ENCODE data around the gene IMMP2L.
"Not testable (repeated sequence)": the region's sequence is repeated elsewhere in the genome, so short reads cannot be mapped to it uniquely, and the experiment has no call there.

IMMP2L gene

DNA sequence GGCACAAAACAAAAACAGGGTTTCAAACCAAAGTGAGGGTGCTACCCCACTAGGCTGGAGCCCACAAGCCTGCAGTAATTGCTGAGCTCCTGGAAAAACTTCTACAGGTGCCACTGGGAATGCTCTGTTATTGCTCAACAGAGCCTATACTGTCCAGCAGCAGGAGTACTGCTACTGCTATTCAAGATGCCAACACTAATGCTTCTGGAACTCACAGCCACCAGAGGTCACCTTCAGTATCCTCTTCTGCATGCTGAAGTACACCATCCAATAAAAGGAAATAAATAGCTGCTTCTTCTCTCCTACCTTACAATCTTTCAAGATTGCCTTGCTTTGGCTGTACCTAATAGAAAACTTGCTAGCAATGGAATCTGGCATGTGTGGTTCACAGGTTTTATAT lies 249.3 kb downstream of the IMMP2L start:
- no peak overlapping the region for H3K4me3 ChIP-seq (ENCODE audit: low read length)
- DNase-seq (ENCODE audit: low read depth, low spot score), result no peak

DNA sequence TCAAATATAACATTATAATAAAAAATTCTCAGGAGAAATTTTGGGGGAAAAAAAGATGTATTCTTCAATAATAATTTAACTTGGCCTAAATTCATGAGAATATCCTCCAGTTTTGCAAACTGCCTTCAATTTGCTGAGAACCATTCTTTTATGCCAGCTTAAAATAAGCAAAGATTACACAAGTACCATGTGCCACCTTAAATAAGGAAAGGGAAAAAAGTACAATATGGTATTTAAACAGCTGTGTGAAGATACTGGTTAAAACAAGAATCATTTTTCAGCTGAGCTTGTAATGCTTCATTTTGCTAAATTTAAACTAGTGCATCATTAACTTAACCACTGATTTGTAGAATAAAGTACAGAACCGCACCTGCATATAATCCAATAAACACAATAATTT lies 253.6 kb downstream of the IMMP2L start:
- H3K4me3 ChIP-seq (ENCODE audit: low read length), result no peak overlapping the region
- DNase-seq (ENCODE audit: low read depth, low spot score), result no peak

GRCh38 chr7:111301891-111302290 lies 260.4 kb downstream of the IMMP2L start:
- DNase-seq (ENCODE audit: low read depth, low spot score), result no peak
- no peak overlapping the region for H3K4me3 ChIP-seq (ENCODE audit: low read length)

DNA sequence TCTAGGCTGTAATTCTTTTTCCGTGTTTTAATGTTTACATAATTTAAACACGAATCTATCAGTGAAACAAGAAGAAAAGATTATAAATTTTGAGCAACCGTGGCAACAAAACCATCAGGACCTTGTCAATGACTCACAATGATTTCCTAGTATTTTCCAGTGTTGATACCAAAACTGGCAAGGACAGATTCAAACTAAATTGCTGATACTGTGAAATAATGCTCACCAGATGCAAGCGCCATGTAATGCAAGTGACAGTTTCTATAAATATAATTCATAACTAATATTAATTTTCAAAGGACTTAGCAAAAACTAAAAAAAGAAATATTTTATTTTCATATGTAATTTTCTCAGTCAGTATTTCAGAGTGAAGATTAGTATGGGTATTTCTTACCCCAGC lies 267.8 kb downstream of the IMMP2L start:
- DNase-seq (ENCODE audit: low read depth, low spot score), result no peak
- no peak overlapping the region for H3K4me3 ChIP-seq (ENCODE audit: low read length)

DNA sequence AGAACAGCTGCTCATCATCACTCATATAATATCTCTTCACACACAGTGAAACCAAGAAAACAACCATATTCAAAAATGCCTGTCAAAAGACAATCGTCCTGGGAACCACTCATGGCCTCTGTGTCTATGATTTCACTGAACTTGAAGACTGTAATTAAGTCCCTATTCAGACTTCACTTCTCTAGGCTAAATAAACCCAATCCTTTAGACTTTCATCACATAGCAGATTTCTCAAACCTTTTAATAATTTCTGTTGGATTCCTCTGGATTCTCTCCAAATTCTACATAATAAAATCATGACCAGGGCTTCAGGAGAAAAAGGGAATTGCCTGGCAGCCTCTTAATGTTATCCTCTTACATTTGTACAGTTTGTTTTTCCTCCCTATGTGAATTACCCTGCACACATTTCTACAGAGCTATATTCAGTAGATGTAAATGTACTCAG lies 270.2 kb downstream of the IMMP2L start:
- no peak overlapping the region for H3K4me3 ChIP-seq (ENCODE audit: low read length)
- no peak for DNase-seq (ENCODE audit: low read depth, low spot score)

DNA sequence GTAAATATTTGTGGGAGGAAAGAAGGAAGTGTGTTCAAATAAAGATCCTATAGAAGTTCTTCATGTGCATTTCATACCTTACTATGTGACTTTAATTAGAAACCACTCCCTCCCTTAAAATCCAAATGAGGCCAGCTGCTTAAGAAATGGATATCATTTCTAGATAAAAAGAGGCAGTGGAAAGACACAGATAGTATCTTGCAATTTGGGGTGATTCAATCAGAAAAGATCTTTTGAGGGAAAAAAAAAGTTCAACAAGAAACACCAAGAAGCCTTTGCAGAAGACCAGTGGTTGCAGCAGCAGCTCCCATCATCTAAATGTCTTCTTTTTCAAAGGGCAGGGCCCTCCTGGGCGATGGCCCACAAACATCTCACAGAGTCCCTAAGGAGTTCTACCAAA lies 271.3 kb downstream of the IMMP2L start:
- H3K4me3 ChIP-seq (ENCODE audit: low read length), result no peak overlapping the region
- DNase-seq (ENCODE audit: low read depth, low spot score), result no peak

DNA sequence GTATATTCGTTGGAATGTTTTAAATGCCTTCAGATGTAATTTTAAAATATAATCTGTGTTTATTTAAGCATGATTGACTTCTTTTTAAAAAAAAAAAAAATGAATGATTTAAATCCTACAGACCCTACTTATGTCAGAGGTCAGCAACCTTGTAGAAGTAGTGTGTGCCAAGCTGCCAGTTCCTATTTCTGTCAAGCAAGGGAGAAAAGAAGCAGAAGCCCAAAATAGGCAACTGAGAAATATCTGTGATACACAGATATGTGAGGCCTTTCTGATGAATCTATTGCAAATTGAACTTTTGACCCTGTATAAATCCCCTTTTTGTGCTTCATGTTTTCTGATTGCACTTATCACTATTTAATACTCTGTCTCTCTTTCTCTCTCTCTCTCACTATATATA lies 271.9 kb downstream of the IMMP2L start:
- no peak for DNase-seq (ENCODE audit: low read depth, low spot score)
- no peak overlapping the region for H3K4me3 ChIP-seq (ENCODE audit: low read length)

DNA sequence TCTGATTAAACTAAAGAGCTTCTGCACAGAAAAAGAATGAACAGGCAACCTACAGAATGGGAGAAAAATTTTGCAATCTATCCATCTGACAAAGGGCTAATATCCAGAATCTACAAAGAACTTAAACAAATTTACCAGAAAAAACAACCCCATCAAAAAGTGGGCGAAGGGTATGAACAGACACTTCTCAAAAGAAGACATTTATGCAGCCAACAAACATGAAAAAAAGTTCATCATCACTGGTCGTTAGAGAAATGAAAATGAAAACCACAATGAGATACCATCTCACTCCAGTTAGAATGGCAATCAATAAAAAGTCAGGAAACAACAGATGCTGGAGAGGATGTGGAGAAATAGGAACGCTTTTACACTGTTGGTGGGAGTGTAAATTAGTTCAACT lies 273.9 kb downstream of the IMMP2L start:
- H3K4me3 ChIP-seq (ENCODE audit: low read length); DNase-seq (ENCODE audit: low read depth, low spot score): not testable (repeated sequence)

- DNase-seq (ENCODE audit: low read depth, low spot score), result no peak
Measured at GRCh38 chr7:111282626-111283025, 279.7 kb downstream of the IMMP2L start.

DNA sequence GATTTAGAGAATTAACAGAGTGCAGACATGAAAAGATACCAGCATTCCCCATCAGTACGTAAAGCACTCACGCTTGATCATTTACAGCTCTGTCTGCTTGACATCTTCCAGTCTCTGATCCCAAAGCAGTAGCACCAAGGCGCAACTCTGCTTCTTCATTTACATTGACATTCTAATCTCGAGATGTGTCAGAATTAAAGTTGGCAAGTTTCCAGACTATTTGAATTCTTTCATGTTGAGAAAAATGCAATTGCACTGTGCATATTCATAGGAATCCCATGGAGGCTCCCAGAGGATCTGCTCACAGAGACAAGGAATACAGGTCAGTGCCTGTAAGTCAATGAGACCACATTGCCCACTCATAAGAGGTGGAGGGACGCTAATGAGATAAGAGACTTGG lies 287.4 kb downstream of the IMMP2L start:
- no peak overlapping the region for H3K4me3 ChIP-seq (ENCODE audit: low read length)
- no peak for DNase-seq (ENCODE audit: low read depth, low spot score)

More at GRCh38 chr7:111282626-111283025, 279.7 kb downstream of the IMMP2L start:
- no peak overlapping the region for H3K4me3 ChIP-seq (ENCODE audit: low read length)

GRCh38 chr7:111272092-111272491 lies 290.2 kb downstream of the IMMP2L start:
- no peak for DNase-seq (ENCODE audit: low read depth, low spot score)
- no peak overlapping the region for H3K4me3 ChIP-seq (ENCODE audit: low read length)

GRCh38 chr7:111270794-111271193 lies 291.5 kb downstream of the IMMP2L start:
- not testable (repeated sequence) for DNase-seq (ENCODE audit: low read depth, low spot score); H3K4me3 ChIP-seq (ENCODE audit: low read length)

DNA sequence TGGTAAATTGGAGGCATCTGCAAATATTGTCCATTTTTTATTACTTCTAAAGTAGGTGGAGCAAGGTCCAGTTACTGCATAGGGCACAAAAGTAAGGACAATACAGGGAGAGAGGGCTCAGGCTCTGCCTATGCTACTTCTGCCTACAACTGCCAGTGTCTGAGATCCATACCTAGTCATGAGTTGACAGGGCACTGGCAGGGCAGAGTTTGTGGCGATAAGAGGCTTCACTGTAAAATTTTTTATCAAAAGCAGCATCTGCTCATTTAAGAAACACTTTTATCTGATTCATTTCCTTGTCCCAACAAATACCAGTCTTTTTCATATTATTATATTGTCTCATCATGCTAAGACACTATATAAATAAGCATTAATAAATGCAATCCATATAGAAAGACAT lies 293.4 kb downstream of the IMMP2L start:
- DNase-seq (ENCODE audit: low read depth, low spot score), result no peak
- no peak overlapping the region for H3K4me3 ChIP-seq (ENCODE audit: low read length)

DNA sequence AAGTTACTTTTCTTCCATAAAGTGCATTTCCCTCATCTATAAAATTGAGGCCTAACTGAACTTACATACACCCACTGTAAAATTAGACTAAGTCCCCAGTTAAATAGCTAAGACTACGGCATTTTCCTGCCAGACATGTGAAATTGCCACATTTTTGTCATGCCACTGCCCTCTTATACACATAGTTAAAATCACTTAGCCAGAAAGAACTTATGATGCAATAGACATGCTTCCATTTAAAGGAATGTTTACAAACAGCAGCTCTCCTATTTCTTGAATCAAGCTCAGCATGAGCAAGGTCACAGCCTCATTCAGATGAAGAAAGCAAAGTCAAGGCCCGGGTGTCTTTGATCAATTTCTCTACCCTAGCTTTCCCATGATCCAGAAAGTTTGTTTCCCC lies 295.7 kb downstream of the IMMP2L start:
- H3K4me3 ChIP-seq (ENCODE audit: low read length), result no peak overlapping the region
- DNase-seq (ENCODE audit: low read depth, low spot score), result no peak

DNA sequence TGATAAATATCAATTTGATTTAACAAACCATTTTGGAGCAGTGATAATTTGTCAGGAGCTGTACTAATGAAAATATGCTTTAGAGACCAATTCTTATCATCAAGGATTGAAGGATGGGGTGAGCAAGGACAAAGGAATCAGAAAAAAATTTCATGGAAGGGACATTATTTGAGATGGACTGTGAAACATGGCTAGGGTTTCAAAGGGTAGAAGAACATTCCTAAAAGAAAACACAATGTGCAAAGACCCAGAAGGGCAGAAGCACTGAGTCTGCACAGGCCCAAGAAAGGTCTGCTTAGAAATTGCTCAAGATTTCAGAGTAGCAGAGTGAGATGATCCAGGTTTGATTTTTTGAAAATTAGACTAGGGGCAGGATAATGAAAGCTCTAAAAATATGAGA lies 296.9 kb downstream of the IMMP2L start:
- no peak overlapping the region for H3K4me3 ChIP-seq (ENCODE audit: low read length)
- DNase-seq (ENCODE audit: low read depth, low spot score), result no peak

GRCh38 chr7:111264981-111265380 lies 297.3 kb downstream of the IMMP2L start:
- DNase-seq (ENCODE audit: low read depth, low spot score), result no peak
- H3K4me3 ChIP-seq (ENCODE audit: low read length), result no peak overlapping the region

GRCh38 chr7:111264111-111264868 lies 298.0 kb downstream of the IMMP2L start:
- no peak overlapping the region for H3K4me3 ChIP-seq (ENCODE audit: low read length)
- DNase-seq (ENCODE audit: low read depth, low spot score), result no peak

DNA sequence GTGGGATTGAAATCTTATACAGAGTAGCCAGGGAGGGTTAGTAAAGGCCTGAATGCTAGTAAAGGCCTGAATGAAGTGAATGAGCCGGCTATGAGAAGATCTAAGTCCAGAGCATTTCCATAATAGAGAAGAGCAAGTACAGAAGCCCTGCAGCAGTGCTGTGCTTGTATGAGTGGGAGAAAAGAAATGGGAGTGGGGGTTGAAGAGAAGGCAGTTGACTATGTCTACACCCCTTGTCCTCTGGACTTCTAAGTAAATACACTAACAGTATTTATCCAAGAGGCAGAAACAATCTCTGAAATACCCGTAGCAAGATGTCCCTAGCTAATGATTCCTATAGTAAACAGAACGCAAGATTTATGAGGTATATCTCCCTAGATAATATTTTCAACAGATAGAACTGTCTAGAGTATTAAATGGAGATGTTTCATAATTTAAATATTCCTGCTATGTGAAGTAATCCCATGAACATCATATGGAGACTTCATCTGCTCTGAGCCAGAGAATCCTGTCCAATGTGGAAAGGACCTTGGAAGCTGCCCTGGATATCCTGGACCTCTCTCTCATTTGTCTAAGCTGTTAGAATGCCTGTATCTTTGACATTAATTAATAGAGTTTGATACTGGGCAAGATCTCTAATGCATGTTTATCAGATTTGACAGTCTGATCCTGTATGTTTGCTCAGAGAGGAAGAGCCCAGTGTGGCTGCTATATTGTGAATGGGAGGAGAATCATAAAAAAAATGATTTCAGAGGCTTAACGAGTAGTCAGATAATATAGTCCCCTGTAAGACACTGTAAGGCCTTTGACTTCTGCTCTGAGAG lies 299.8 kb downstream of the IMMP2L start:
- H3K4me3 ChIP-seq (ENCODE audit: low read length), result no peak overlapping the region
- no peak for DNase-seq (ENCODE audit: low read depth, low spot score)

GRCh38 chr7:111261496-111261895 lies 300.8 kb downstream of the IMMP2L start:
- DNase-seq (ENCODE audit: low read depth, low spot score), result no peak
- no peak overlapping the region for H3K4me3 ChIP-seq (ENCODE audit: low read length)

GRCh38 chr7:111259991-111260390 lies 302.3 kb downstream of the IMMP2L start:
- H3K4me3 ChIP-seq (ENCODE audit: low read length), result no peak overlapping the region
- DNase-seq (ENCODE audit: low read depth, low spot score), result no peak
